BE2C (cell line): Measurements from ENCODE around the gene GSTO2.
A peak's percentile ranks its signal among the peaks of the same experiment; 100 is the strongest.

Experiments
- DNase-seq: peaks from one replicate; pipeline ENCODE4 v3.0.0-alpha.2; 2020
- H3K27me3 ChIP-seq: fragments of 250-450 bp; sonication (Bioruptor Pico); 2 replicates; pipeline ENCODE4 v1.5.1; 2020; ENCODE audit warnings: mild to moderate bottlenecking
- H3K36me3 ChIP-seq: fragments of 250-450 bp; sonication (Bioruptor Pico); 2 replicates; pipeline ENCODE4 v1.5.1; 2020; ENCODE audit warnings: mild to moderate bottlenecking
- H3K4me1 ChIP-seq: fragments of 250-450 bp; sonication (Bioruptor Pico); 2 replicates; pipeline ENCODE4 v1.5.1; 2020
- H3K4me3 ChIP-seq: 2 replicates; pipeline ENCODE4 v1.5.1; 2011; ENCODE audit warnings: low read depth, low read length
- H3K9me3 ChIP-seq: fragments of 250-450 bp; sonication (Bioruptor Pico); 2 replicates; pipeline ENCODE4 v1.5.1; 2020
- TF ChIP-seq, protein P1 (sequence below): IDR thresholded peaks from 2 replicates; pipeline ENCODE4 v1.5.1; 2012; ENCODE audit warnings: mild to moderate bottlenecking, low read depth, low read length

Gene GSTO2

DNA sequence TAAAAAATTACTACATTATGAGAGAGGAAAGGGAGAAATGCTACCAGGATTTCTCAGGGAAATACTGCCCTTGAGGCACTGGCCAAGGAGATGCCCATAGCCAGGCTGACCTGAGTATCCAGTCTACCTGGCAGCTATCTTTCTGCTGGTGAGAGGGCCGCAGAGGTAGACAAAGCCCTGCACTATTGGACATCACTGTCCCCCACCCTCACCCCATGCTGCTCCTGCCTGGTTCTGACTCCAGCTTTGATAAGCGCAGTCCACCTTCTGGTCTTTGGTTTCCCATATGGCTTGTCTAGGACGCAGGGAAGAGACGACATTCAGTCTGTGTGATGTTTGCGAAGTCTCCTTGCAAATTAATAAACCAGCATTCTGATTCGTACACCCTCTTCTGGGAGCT lies 65.6 kb downstream of the GSTO2 start:
- Histone ChIP-seq H3K9me3 (no peaks in the 10 kb centered on the region), H3K4me3 (no peak overlapping the region), H3K27me3 (peaks cover 28% of the 10 kb centered on the region), H3K36me3 (no peaks in the 10 kb centered on the region), H3K4me1 (no peaks in the 10 kb centered on the region)
- DNase-seq = no peak
- TF ChIP-seq, protein P1, sequence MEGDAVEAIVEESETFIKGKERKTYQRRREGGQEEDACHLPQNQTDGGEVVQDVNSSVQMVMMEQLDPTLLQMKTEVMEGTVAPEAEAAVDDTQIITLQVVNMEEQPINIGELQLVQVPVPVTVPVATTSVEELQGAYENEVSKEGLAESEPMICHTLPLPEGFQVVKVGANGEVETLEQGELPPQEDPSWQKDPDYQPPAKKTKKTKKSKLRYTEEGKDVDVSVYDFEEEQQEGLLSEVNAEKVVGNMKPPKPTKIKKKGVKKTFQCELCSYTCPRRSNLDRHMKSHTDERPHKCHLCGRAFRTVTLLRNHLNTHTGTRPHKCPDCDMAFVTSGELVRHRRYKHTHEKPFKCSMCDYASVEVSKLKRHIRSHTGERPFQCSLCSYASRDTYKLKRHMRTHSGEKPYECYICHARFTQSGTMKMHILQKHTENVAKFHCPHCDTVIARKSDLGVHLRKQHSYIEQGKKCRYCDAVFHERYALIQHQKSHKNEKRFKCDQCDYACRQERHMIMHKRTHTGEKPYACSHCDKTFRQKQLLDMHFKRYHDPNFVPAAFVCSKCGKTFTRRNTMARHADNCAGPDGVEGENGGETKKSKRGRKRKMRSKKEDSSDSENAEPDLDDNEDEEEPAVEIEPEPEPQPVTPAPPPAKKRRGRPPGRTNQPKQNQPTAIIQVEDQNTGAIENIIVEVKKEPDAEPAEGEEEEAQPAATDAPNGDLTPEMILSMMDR = no peak

DNA sequence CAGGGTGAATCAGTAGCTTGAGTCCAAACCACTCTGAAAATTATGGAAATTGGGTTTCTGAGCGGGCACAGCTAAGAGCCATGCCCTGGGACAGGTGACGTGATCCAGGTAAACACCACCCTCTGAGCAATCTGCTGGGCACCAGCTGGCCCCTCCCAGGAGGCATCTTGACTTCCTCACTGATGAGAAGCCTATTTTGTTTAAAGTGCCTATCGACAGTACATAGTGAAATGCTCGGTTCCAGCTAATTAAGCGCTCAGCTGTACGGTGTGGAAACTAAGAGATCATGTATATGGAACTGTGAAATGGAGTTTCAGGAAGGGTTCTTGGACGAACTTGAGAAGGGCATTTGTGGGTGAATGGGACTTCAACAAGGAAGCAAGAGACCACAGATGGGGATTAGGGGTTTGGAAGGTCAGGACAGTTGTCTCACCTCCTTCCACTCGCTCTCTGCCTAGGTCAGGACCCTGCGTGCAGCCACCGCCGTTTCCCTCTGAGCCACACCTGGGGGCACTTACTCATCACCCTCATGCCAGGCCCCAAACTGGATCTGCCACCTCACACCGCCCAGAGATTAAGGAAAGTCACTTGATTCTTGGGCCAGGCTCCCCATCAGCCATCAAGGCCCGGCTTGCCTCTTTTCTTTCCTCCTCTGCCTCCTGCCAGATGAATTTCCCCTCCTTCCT lies 66.1 kb downstream of the GSTO2 start:
- H3K36me3 ChIP-seq = no peaks in the 10 kb centered on the region
- no peaks in the 10 kb centered on the region for H3K9me3 ChIP-seq
- no peak overlapping the region for H3K4me3 ChIP-seq
- H3K27me3 ChIP-seq = peaks cover 34% of the 10 kb centered on the region
- no peaks in the 10 kb centered on the region for H3K4me1 ChIP-seq
- TF ChIP-seq, protein P1 = no peak
- DNase-seq = no peak

DNA sequence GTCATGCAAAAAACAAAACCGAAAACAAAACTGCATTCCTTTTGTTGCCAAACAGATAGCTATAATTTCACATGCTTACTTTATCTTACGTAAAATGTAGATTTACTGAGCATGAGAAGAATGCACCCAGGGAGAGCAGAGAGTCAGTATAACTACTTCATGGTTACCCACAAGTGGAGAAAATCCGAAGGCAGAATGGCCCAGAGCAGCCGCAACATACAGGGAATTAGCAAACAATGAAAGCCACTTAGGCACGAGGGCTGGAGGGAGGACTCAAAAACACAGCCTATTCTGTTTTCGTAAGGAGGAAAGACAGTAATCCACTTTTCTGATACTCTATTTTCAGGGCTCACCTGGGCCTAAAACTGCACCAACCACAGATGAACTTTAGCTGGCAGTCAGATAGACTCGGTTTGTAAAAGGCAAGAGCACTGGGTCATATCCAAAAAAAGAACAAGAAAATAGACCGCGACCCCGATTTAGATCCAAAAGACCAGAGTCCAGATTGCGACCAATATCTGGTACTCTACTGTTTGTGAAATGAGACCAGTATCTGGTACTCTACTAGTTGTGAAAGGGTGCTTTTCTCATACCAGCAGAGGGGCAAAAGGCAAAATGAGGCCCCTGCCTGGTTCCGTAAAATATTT lies 68.0 kb downstream of the GSTO2 start:
- Histone ChIP-seq H3K36me3 (no peaks in the 10 kb centered on the region), H3K9me3 (no peaks in the 10 kb centered on the region), H3K4me1 (no peaks in the 10 kb centered on the region), H3K4me3 (no peak overlapping the region), H3K27me3 (peaks cover 42% of the 10 kb centered on the region)
- TF ChIP-seq, protein P1 = no peak
- DNase-seq = no peak

DNA sequence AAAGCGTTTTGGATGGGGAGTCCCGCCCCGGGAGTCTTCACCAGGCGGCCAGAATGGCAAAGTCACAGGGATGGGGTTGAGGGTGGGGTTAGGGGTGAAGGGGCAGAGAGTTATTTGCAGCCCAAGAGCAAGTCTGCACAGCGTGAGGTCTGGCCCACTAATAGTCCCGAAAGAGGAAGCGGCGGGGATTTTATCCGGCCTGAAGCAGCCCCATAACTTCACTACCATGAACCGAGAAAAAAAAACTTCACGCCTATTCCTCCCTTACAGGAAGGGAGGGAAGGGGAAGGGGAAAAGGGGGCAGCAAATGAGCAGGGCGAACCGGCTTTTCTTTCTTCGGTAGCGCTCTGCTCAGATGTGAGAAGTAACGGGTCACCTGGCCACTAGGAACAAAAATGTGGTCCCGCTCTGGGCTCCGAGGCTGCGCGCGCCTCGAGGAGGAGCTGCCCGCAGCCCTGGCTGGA lies 68.6 kb downstream of the GSTO2 start:
- peak overlapping the region; percentile 47 for H3K4me3 ChIP-seq
- peaks cover 42% of the 10 kb centered on the region for H3K27me3 ChIP-seq
- no peaks in the 10 kb centered on the region for H3K9me3 ChIP-seq
- H3K4me1 ChIP-seq = no peaks in the 10 kb centered on the region
- TF ChIP-seq, protein P1 = no peak
- no peaks in the 10 kb centered on the region for H3K36me3 ChIP-seq
- DNase-seq = no peak

DNA sequence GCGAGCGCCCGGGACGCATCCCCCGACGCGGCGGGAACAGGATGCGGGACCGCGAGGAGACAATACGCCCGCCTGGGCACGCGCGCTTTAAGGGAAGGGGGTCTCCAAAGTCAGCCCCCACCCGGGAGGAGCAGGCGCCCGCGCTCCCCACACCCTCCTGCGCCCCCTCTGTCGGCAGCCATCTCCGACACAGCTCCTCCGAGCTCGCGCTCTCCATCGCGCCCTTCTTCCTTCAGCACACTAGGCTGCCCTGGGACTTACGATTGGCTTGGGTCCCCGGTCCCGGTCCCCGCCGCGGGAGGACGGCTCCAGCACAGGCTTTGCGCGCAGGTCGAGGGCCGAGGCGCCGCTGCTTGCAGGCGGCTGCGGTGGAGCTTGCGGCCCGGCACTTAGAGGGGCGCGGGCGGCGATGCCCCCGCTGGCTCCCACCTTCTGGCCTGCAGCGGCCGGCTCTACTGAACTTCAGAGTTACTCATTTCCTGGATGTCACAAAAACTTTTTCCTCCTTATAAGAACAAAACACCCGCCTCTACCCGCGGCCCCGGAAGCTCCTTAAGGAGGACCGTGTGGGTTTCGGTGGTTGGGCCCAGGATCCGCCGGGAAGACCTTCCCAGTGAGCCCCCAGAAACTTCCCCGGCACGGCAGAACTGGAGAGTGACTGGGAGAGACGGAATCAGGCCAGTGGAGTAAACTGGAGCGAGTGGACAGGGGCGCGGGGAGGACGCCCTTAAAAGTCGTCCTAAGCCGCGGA lies 69.2 kb downstream of the GSTO2 start, which contains the start of gene ITPRIP:
TSS of gene ITPRIP (minus strand) at position 481 of the 751 bp plus-strand sequence. CDS start 22,414 bp downstream, outside the sequence.
- TF ChIP-seq, protein P1 = peak; percentile 9; the same call in 1 of the 2 replicates
- H3K4me1 ChIP-seq = no peaks in the 10 kb centered on the region
- no peaks in the 10 kb centered on the region for H3K36me3 ChIP-seq
- H3K9me3 ChIP-seq = no peaks in the 10 kb centered on the region
- DNase-seq = peak; percentile 32
- H3K27me3 ChIP-seq = peaks cover 42% of the 10 kb centered on the region
- peak within 1 kb of the TSS; percentile 47 for H3K4me3 ChIP-seq
